Astrocyte of the spinal cord (primary cell): Measurements from ENCODE around the gene UHRF2.

Experiments used
- DNase-seq: peaks from one replicate; pipeline ENCODE4 v3.0.0; 2011; ENCODE audit warnings: low read depth, low spot score
- H3K4me3 ChIP-seq: 2 replicates; pipeline ENCODE4 v1.5.1; 2011; ENCODE audit warnings: low read depth, mild to moderate bottlenecking, low read length, moderate library complexity
- CTCF ChIP-seq: IDR thresholded peaks from 2 replicates; pipeline ENCODE4 v1.5.1; 2012; ENCODE audit warnings: low read depth, mild to moderate bottlenecking, low read length, inconsistent platforms
- in situ Hi-C: cut with HindIII; loops from 2 replicates; pipeline ENCODE4 v1.10.0; 2017; ENCODE audit warnings: low sequenced_read_pairs

Gene UHRF2

GRCh38 chr9:6460189-6460768, 47.3 kb downstream of the UHRF2 start:
- no peak for DNase-seq
- in situ Hi-C loops = no loop called here
- TF ChIP-seq CTCF = no peak
- no peak overlapping the region for H3K4me3 ChIP-seq

- H3K4me3 ChIP-seq = no peak overlapping the region
- TF ChIP-seq CTCF = no peak
- in situ Hi-C loops = no loop called here
- no peak for DNase-seq
Observed at GRCh38 chr9:6461619-6462018, 48.6 kb downstream of the UHRF2 start.

- TF ChIP-seq CTCF = no peak
- no peak for DNase-seq
- in situ Hi-C loops = no loop called here
- H3K4me3 ChIP-seq = no peak overlapping the region
Observed at GRCh38 chr9:6467006-6467625, 54.1 kb downstream of the UHRF2 start.

- no peak for TF ChIP-seq CTCF
- in situ Hi-C loops = no loop called here
- DNase-seq = no peak
- no peak overlapping the region for H3K4me3 ChIP-seq
Observed at GRCh38 chr9:6471231-6471850, 58.3 kb downstream of the UHRF2 start.

GRCh38 chr9:6473151-6473550, 60.2 kb downstream of the UHRF2 start:
- no peak for TF ChIP-seq CTCF
- no peak overlapping the region for H3K4me3 ChIP-seq
- DNase-seq = no peak
- in situ Hi-C loops = no loop called here

GRCh38 chr9:6479959-6480358, 67.0 kb downstream of the UHRF2 start:
- DNase-seq = no peak
- no peak for TF ChIP-seq CTCF
- no peak overlapping the region for H3K4me3 ChIP-seq
- in situ Hi-C loops = no loop called here
